Measurements from ENCODE around the gene LRFN3.
"Not testable (repeated sequence)": the region's sequence is repeated elsewhere in the genome, so short reads cannot be mapped to it uniquely, and the experiment has no call there.

Gene LRFN3

GRCh38 chr19:35908010-35908441, 28.1 kb upstream of the LRFN3 start, which contains the start of gene TYROBP:
Gene TYROBP, minus strand, starts transcription at chr19:35908295. Its CDS starts 67 bp downstream, at chr19:35908228.
- peak; percentile 24 for DNase-seq

- DNase-seq, result peak; percentile 99
Observed at GRCh38 chr19:35908973-35909683, 27.0 kb upstream of the LRFN3 start.

GRCh38 chr19:35909684-35910035, 26.5 kb upstream of the LRFN3 start:
- no peak for DNase-seq

- not testable (repeated sequence) for DNase-seq
Observed at GRCh38 chr19:35910355-35910754, 25.8 kb upstream of the LRFN3 start.

- DNase-seq, result peak; percentile 28
Observed at GRCh38 chr19:35911173-35911572, 25.0 kb upstream of the LRFN3 start.

- no peak for DNase-seq
Observed at GRCh38 chr19:35911790-35912189, 24.4 kb upstream of the LRFN3 start.

- DNase-seq, result no peak
Observed at GRCh38 chr19:35913589-35913988, 22.6 kb upstream of the LRFN3 start.

GRCh38 chr19:35915443-35915842, 20.7 kb upstream of the LRFN3 start:
- no peak for DNase-seq

GRCh38 chr19:35919306-35919705, 16.9 kb upstream of the LRFN3 start:
- no peak for DNase-seq

- DNase-seq, result no peak
Observed at GRCh38 chr19:35921012-35921411, 15.2 kb upstream of the LRFN3 start.

GRCh38 chr19:35925501-35925900, 10.7 kb upstream of the LRFN3 start:
- no peak for DNase-seq

GRCh38 chr19:35928507-35928906, 7.7 kb upstream of the LRFN3 start:
- DNase-seq, result no peak

GRCh38 chr19:35929876-35930275, 6.3 kb upstream of the LRFN3 start:
- no peak for DNase-seq

GRCh38 chr19:35931161-35931873, 4.9 kb upstream of the LRFN3 start:
- peak; percentile 100 for DNase-seq

- DNase-seq, result no peak
Observed at GRCh38 chr19:35931874-35932202, 4.3 kb upstream of the LRFN3 start.

GRCh38 chr19:35932291-35932936, 3.8 kb upstream of the LRFN3 start:
- no peak for DNase-seq

- DNase-seq, result no peak
Observed at GRCh38 chr19:35936738-35937268, 629 bp downstream of the LRFN3 start.

- no peak for DNase-seq
Observed at GRCh38 chr19:35937345-35938281, 1.4 kb downstream of the LRFN3 start.

GRCh38 chr19:35938282-35939224, 2.4 kb downstream of the LRFN3 start:
- DNase-seq, result no peak

- DNase-seq, result no peak
Observed at GRCh38 chr19:35939307-35940077, 3.3 kb downstream of the LRFN3 start.

Data from OCI-M1 (cell line).